A204.1 (cell line): Measurements from ENCODE around the gene EIF1B.
"Not testable (repeated sequence)": the region's sequence is repeated elsewhere in the genome, so short reads cannot be mapped to it uniquely, and the experiment has no call there.

Source experiments
- FAIRE-seq: peaks from 2 replicates; lab custom pipeline; 2012; peaks lifted over from hg19 to GRCh38; lab: Jason Lieb, UNC

The EIF1B gene

GRCh38 chr3:40309418-40309924 is at the start of gene EIF1B:
Gene EIF1B, plus strand, starts transcription at chr3:40309707. Its CDS starts 235 bp downstream, at chr3:40309942.
- FAIRE-seq: peak; percentile 95

DNA sequence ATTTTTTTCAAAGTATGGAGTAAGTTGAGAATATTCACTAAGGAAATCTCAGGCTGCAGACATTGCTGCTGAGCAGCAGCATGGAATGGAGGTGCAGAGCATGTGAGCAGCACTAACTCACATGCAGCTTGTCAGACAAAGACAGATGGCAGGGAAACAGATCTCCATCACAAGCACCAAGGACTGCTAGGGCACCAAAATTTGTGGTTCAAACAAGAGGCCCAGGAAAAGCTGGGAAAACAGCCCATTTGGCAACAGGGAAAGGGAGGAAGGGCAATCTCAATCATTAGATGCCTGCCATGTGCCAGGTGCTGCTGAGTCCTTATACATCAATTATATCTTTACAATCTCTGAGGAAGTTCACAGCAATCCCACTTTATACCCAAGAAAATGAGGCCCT is 47.2 kb upstream of the EIF1B start:
- FAIRE-seq: no peak

GRCh38 chr3:40264451-40264850 is 45.1 kb upstream of the EIF1B start:
- no peak for FAIRE-seq

DNA sequence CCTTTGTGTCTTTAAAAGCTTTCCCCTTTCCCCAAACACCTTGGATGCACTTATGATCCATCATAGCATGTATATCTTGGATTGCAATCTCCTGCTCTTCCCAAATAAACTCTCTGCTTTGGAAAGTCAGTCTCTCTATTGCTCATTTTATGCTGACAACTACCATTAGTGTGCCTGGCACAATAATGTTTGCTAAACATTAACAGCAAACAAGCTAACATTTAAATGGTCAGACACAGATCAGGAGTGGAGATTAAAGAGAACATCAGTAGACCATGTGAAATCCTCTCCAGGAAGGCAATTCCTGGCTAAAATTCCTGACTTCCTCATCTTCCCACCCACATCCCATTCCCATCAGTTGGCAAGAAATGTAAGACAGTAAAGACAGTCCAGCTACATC is 44.3 kb upstream of the EIF1B start:
- no peak for FAIRE-seq

- no peak for FAIRE-seq
Observed at GRCh38 chr3:40267937-40268724, 41.4 kb upstream of the EIF1B start.

DNA sequence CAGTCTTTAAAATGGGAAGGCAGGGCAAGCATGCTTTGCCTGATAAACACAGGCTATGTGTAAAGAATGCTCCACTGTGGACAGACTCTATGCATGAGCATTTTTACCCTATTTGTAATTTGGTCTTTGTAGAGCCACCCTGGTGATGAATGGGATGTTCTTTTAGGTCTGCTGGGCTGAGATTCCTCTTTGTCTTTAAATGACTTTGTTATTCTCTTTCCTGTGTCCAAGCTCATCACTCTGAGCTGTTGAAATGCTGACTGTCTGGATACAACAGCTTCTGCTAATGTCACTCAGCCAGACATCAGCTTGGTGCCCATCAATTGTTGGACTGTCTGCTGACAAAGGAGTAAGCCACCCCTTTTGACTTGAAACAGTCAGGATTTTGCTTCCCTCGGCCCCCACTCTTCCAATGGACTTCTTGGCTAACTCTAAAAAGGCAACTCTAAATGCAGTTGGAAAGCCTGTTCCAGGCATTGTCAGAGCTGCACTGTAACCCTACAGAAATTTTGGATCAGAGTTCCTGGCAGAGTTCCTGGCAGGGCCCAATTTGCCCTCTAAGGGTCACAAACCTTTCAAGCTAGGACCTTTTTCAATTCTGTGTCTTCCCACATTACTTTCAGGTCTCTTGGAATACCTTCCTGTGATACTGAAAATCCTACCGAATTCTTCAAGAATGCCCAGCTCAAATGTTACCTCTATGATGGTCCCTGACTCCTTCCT is 40.5 kb upstream of the EIF1B start:
- no peak for FAIRE-seq

DNA sequence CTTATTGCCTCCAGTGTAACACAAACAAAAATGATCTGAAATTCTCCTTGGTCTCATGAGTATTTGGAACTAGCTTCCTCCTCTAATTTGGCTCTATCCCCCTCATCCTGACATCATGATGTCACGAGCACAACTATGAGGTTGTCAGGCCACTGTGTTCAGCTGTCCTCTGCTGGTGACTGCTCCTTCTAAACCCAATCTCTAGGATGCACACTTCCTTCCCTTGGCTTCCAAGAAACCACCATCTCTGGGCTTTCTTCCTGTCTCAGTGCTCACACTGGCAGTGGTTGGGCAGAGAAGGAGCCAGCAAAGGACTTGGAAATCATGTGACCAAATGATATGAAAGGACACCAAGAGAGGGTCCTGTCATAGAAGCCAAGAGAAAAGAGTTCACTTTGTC is 30.7 kb upstream of the EIF1B start:
- no peak for FAIRE-seq

GRCh38 chr3:40281995-40282394 is 27.5 kb upstream of the EIF1B start:
- no peak for FAIRE-seq

- FAIRE-seq: not testable (repeated sequence)
Observed at GRCh38 chr3:40283057-40283456, 26.4 kb upstream of the EIF1B start.

DNA sequence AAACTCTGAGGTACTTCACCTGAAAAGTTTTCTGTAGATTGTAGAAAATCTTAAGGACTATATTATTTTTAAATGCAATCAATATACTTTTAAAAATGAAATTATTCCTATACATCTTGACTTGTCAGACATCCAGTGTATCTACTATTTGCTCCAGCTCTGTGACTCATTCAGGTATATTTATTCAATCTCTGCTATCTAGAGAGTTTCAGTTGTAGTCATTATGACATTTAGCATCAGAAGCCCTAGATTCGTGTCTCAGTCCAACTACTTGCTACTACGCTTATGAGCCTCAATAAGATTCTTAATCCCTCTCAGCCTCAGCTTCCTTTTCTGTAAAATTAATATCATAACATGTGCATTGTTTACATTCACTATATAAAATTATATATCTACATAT is 22.3 kb upstream of the EIF1B start:
- FAIRE-seq: no peak

DNA sequence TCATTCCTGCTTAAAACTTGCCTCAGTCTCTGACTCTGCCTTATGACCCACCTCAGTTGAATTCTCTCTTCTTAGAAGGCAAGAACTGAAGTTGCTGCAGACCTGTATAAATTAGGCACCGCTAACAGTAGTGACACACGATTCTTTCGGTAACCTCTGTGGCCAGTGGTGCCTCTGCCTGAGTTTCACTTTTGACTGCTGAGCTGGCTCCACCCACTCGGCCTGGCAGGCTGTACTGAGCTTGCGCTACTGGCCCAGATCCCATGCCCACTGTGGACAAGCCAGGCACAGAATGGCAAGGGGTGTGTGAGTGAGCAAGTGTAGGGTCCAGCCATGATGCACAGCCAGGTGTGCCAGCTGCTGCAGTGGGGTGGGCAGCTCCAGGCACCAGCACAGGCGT is 19.1 kb upstream of the EIF1B start:
- no peak for FAIRE-seq

DNA sequence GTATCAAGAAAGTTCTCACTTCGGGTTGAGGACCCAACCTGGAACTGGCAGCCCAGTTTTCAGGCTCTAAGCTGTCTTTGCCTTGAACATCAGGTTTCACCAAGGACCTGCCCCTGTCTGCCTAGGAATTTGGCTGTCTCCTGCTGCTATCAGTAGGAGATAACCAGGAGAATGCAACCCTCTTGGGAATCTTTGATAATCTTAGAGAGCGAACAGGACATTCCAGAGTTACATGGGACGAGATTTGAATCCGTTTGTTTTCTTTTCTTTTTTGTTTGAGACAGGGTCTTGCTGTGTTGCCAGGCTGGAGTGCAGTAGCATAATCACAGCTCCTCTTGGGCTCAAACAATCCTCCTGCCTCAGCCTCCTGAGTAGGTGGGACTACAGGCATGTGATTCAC is 18.0 kb upstream of the EIF1B start:
- FAIRE-seq: no peak

DNA sequence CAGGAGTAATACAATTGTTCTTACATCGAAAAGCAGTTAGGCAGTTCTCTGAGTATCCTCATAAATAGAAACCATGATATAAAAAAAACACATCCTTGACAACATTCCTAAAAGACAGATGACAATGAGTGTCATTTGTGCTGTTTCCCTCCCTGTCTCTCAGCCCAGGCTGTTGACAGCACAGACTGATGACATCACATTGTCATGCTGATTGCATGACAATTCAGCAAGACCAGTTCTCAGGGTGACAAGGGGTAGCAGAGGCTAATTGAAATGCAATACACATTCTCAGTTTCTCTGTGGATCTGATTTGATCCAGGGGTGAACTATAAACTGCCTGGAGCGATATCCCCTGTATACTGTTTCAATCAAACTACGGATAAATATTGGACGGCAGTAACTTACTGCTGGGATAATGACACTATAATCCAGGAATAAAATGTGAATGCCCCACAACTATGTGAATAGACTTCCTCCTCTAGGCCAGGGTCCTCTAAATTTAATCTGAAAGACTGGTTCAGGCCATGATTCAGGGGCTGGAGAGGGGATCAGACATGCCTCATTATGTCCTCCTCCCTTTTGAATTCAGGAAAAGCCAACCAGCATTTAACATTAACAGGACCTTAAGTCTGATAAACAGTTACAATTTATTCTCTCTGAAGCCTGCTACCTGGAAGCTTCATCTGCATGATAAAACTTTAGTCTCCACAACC is 16.7 kb upstream of the EIF1B start:
- no peak for FAIRE-seq

DNA sequence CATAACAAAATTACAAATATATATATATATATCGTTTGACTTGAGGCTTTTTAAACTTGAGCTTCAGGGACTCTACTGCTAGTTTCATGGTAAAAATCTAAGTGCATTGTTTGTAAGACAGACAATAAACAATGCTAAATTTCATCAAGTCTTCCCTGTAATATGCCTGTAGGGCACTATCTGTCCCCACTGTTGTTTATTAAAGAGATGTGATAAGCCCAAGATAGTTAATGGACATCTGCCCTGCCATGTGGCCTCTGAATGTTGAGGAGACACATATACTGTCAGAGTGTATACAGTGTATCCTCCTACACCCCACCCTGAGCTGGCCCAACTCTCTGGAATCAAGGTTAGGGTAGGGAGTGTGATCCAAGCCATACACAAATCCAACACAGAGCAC is 15.1 kb upstream of the EIF1B start:
- no peak for FAIRE-seq

DNA sequence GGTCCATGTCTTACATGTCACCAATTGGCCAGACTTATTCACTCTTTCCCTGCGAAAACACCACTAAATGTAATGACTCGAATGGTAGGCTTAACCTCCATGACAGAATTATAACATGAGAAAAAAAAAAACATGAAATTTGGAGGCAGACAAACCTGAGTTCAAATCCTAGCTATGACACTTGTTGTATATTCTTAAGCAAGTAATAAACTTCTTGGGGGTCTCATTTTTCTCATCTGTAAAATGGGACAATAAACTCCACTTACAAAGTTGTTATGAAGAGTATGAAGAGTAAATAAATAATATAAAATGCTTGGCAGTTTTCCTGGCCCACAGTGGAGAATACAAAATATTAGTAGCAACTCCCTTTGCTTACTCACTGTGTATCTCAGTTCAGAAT is 11.4 kb upstream of the EIF1B start:
- FAIRE-seq: no peak

DNA sequence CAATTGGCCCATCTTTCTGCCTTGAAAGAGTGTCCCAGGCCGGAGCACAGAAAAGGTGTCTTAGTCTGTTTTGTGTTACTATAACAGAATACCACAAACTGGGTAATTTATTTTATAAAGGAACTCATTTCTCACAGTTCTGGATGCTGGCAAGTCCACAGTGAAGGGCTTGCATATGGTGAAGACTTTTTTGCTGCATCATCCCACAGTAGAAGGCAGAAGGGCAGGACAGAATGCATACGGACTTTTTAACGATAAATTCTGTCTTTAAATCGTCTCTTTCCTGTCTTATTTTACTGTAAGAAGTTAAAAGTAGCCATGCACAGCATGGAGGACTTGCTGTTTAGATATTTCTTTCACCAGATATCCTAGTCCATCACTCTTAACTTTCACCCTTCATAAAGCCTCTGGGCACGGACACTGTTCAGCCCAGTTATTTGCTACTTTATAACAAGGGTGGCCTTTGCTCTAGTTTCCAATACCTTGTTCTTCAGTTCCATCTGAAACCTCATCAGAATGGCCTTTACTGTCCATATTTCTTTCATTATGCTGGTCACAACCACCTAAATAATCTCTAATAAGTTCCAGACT is 10.3 kb upstream of the EIF1B start:
- FAIRE-seq: no peak

DNA sequence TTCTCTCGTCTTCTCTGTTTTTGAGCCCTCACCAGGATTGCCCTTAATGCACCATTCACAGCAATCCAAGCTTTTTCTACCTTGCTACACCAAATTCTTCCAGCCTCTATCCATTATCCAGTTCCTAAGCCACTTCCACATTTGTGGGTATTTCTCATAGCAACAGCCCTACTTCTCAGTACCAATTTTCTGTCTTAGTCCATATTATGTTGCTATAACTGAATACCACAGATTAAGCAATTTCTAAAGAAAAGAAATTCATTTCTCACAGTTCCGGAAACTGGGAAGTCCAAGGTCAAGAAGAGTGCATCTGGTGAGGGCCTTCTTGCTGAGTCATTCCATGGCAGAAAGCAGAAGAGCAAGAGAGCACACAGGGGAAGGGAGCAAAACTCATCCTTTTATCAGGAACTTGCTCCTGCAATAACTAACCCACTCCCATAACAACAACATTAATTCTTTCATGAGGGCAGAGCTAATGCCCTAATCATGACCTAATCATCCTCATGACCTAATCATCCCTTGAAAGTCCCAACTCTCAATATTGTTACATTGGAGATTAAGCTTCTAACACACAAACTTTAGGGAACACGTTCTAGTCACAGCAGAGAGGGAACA is 9.7 kb upstream of the EIF1B start:
- FAIRE-seq: no peak

DNA sequence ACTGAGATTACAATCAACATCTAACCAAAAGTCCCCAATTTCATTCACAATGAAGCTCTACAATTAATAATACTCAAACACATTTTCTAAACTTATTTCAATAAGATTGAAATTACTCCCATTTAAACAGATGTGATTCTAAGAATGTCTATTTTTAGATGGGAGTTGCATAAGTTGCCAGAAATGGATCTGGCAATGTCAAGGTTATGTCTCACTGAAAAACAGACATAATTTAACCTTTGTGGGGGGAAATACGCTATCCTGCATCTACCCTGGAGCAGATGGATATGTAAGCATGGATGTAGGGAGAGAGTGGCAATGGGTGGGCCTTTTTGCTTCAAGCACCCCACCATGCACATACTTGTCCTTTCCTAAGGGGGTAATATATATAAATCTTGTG is 6.7 kb upstream of the EIF1B start:
- no peak for FAIRE-seq

GRCh38 chr3:40304352-40304751 is 5.2 kb upstream of the EIF1B start:
- no peak for FAIRE-seq

- FAIRE-seq: no peak
Observed at GRCh38 chr3:40306336-40306735, 3.2 kb upstream of the EIF1B start.

DNA sequence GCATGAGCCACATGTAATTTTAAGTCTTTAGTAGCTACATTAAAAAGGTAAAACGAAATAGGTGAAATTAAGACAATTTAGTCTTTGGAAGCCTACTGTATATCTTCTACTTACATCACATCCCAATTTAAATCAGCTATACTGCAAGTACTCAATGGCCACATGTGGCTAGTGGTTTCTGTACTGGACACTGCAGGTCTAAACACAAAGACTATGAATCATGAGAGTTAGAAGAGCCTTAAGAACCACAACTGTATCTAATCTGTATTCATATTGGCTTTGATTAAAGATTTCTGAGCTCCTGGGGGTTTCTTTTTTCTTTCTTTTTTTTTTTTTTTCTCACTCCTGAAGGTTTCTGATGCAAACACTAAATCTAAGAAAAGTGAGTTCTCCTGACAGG is 2.3 kb upstream of the EIF1B start:
- FAIRE-seq: no peak

DNA sequence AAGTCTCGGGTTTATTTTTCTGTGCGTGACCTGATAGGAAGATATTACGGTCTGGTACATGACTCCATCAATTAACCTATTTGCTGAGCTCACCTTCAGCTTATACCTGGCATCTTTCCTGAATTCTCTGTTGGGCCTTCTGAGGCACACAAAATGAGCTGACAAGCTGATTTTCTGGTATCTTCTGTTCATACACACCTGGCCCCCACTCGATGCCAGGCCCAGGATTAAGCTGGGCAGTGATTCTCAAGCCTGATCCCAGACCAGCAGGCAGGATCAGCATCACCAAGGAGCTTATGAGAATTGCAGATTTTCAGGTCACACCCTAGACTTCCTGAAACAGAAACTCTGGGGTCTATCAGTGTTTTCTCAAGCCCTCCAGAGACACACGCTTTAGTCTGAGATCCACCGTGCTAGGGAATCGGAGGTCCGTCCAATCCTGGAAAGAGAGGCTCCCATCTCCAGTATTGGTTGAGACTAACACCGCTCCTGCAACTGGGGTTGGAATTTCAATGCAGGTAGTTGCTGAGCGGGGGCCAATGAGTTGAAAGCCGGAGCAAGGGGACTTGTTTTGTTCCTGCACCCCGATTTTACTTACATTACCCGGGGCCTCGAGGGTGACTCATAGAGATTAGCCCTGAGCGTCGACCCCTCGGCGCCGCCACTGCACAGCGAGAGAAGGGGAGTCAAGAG is 636 bp upstream of the EIF1B start:
- FAIRE-seq: no peak
